Measurements from ENCODE around the gene CPNE8. TPM values are rescaled to one million over a fixed set of nuclear protein-coding genes. Genes with fewer than 3 reads are reported as not detected.

CPNE8 gene
- total RNA-seq, 2 experiments from 2014 or later: not detected

DNA sequence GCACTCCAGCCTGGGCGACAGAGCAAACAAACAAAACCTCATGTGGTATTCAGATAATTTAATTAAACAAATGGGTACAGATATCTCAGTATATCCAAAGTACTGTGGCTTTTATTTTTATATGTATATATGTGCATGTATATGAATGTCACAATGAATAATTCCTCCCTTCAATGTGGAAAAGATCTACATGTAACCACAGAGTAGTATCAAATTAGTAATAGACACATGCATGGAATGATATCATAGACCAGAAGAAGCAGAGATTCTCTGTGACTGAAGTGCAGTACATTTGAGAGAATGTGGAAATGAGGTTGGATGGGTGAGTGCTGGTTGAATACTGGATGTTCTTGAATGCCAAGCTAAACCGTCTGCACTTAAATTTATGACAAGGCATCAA is 222.9 kb downstream of the CPNE8 start:
- no TSS peak for BruUV-seq (replicated peaks)
- ChIA-PET CTCF (ENCODE audit: unreplicated experiment) (no interaction called here), POLR2A (interaction anchor here (0.7 kb wide), 1 partner anchor 127 kb away, joined by 4 read pairs; no protein-coding TSS in a partner anchor)
- H3K36me3 ChIP-seq (ENCODE audit: insufficient read depth, low read length): no peaks in the 10 kb centered on the region
- no peak overlapping the region for H3K4me3 ChIP-seq (ENCODE audit: low read depth, low read length, poor library complexity, severe bottlenecking)
- TF ChIP-seq, protein P1, sequence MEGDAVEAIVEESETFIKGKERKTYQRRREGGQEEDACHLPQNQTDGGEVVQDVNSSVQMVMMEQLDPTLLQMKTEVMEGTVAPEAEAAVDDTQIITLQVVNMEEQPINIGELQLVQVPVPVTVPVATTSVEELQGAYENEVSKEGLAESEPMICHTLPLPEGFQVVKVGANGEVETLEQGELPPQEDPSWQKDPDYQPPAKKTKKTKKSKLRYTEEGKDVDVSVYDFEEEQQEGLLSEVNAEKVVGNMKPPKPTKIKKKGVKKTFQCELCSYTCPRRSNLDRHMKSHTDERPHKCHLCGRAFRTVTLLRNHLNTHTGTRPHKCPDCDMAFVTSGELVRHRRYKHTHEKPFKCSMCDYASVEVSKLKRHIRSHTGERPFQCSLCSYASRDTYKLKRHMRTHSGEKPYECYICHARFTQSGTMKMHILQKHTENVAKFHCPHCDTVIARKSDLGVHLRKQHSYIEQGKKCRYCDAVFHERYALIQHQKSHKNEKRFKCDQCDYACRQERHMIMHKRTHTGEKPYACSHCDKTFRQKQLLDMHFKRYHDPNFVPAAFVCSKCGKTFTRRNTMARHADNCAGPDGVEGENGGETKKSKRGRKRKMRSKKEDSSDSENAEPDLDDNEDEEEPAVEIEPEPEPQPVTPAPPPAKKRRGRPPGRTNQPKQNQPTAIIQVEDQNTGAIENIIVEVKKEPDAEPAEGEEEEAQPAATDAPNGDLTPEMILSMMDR (conservative IDR thresholded peaks at IDR 0.05; ENCODE audit: low read length): no peak
- no peak for TF ChIP-seq EZH2phosphoT487 (IDR thresholded peaks at IDR 0.05; ENCODE audit: borderline replicate concordance, low read depth, low read length)
- no peaks in the 10 kb centered on the region for H3K9me3 ChIP-seq (ENCODE audit: low read length)
- H3K79me2 ChIP-seq (ENCODE audit: insufficient read depth, low read depth, low read length): no peaks in the 10 kb centered on the region
- H2AFZ ChIP-seq (ENCODE audit: low read length): no peak overlapping the region
- H3K27ac ChIP-seq (ENCODE audit: low read depth, low read length, poor library complexity, severe bottlenecking): no peak overlapping the region
- intact Hi-C loops (cut with micrococcal nuclease; ENCODE audit: unreplicated experiment): no loop called here
- no peaks in the 10 kb centered on the region for H4K20me1 ChIP-seq (ENCODE audit: insufficient read depth, low read length)
- DNase-seq (ENCODE audit: low spot score): no peak
- H3K4me2 ChIP-seq (ENCODE audit: low read length): no peak overlapping the region
- H3K4me1 ChIP-seq (ENCODE audit: insufficient read depth, low read length, poor library complexity, severe bottlenecking): no peaks in the 10 kb centered on the region
- H3K9me2 ChIP-seq (ENCODE audit: insufficient read depth, low read length): no peaks in the 10 kb centered on the region

DNA sequence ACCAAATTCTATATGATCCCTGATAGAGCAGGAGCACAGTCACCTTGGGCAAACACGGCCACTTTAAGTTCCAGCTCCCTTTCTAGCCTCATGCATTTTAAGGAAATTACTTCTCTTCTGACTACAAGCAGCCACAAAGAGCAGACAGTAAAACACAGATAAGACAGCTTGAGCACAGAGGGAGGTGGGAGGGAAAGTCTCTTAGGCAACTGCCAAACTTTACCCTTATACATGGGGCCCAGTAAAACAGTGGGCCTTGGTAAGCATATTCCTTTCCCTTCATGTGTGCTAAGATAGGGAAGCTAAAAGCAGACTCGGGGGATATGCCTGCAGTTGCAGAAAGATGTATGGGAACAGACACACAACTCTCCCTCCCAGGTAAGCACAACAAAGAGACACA is 235.9 kb downstream of the CPNE8 start:
- Histone ChIP-seq H3K9me2 (ENCODE audit: insufficient read depth, low read length) (no peaks in the 10 kb centered on the region), H2AFZ (ENCODE audit: low read length) (no peak overlapping the region), H3K4me2 (ENCODE audit: low read length) (no peak overlapping the region), H3K36me3 (ENCODE audit: insufficient read depth, low read length) (no peaks in the 10 kb centered on the region), H3K4me3 (ENCODE audit: low read depth, low read length, poor library complexity, severe bottlenecking) (no peak overlapping the region), H4K20me1 (ENCODE audit: insufficient read depth, low read length) (no peaks in the 10 kb centered on the region), H3K4me1 (ENCODE audit: insufficient read depth, low read length, poor library complexity, severe bottlenecking) (no peaks in the 10 kb centered on the region), H3K9me3 (ENCODE audit: low read length) (no peaks in the 10 kb centered on the region), H3K79me2 (ENCODE audit: insufficient read depth, low read depth, low read length) (no peaks in the 10 kb centered on the region), H3K27ac (ENCODE audit: low read depth, low read length, poor library complexity, severe bottlenecking) (no peak overlapping the region)
- CTCF ChIA-PET (ENCODE audit: unreplicated experiment): no interaction called here
- no TSS peak for BruUV-seq (replicated peaks)
- no peak for TF ChIP-seq EZH2phosphoT487 (IDR thresholded peaks at IDR 0.05; ENCODE audit: borderline replicate concordance, low read depth, low read length)
- TF ChIP-seq, protein P1 (conservative IDR thresholded peaks at IDR 0.05; ENCODE audit: low read length): no peak
- intact Hi-C loops (cut with micrococcal nuclease; ENCODE audit: unreplicated experiment): no loop called here
- POLR2A ChIA-PET: interaction anchor here (0.6 to 1.0 kb wide), 2 partner anchors 8 to 159 kb away, joined by 4 to 5 read pairs; no protein-coding TSS in a partner anchor
- DNase-seq (ENCODE audit: low spot score): no peak

DNA sequence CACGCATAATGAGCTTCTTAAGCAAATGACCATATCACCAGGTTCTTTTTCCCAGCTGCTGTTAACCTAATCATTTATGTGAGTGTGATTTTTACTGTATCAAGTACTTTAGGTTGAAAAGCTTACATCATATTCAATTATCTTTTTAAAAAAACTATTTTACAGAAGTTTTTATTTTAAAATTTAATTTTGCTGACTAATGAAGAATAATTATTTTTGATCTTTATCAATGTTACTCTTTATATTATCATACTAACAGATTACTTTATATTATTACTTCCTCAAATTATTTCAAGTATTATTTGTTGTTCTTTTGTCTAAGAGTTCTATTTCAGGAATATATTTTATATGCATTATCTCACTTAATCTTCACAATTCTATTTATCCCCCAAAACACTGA is 236.3 kb downstream of the CPNE8 start:
- no peak for DNase-seq (ENCODE audit: low spot score)
- no peak overlapping the region for H2AFZ ChIP-seq (ENCODE audit: low read length)
- H3K4me2 ChIP-seq (ENCODE audit: low read length): no peak overlapping the region
- BruUV-seq (replicated peaks): no TSS peak
- intact Hi-C loops (cut with micrococcal nuclease; ENCODE audit: unreplicated experiment): no loop called here
- POLR2A ChIA-PET: interaction anchor here (0.6 to 1.0 kb wide), 2 partner anchors 8 to 159 kb away, joined by 4 to 5 read pairs; no protein-coding TSS in a partner anchor
- H3K4me3 ChIP-seq (ENCODE audit: low read depth, low read length, poor library complexity, severe bottlenecking): no peak overlapping the region
- H3K27ac ChIP-seq (ENCODE audit: low read depth, low read length, poor library complexity, severe bottlenecking): no peak overlapping the region
- no peaks in the 10 kb centered on the region for H3K9me3 ChIP-seq (ENCODE audit: low read length)
- H3K4me1 ChIP-seq (ENCODE audit: insufficient read depth, low read length, poor library complexity, severe bottlenecking): no peaks in the 10 kb centered on the region
- H4K20me1 ChIP-seq (ENCODE audit: insufficient read depth, low read length): no peaks in the 10 kb centered on the region
- TF ChIP-seq, protein P1 (conservative IDR thresholded peaks at IDR 0.05; ENCODE audit: low read length): no peak
- no peak for TF ChIP-seq EZH2phosphoT487 (IDR thresholded peaks at IDR 0.05; ENCODE audit: borderline replicate concordance, low read depth, low read length)
- no peaks in the 10 kb centered on the region for H3K79me2 ChIP-seq (ENCODE audit: insufficient read depth, low read depth, low read length)
- CTCF ChIA-PET (ENCODE audit: unreplicated experiment): no interaction called here
- no peaks in the 10 kb centered on the region for H3K9me2 ChIP-seq (ENCODE audit: insufficient read depth, low read length)
- H3K36me3 ChIP-seq (ENCODE audit: insufficient read depth, low read length): no peaks in the 10 kb centered on the region

Measured in OCI-LY7 (cell line).